Stimulated activated naive B cell treated with anti-CD40 and anti-IgM and Interleukin-4, amounts not matched to agents 10 μg/mL and 1 μg/mL and 100 μg/mL, for 72 hours (primary cell): ENCODE data around the gene CSTA.
A peak's percentile ranks its signal among the peaks of the same experiment; 100 is the strongest.

Experiments
- ATAC-seq, 2 donors: fragments of 150-1000 bp; cut with Tn5 transposase; replicated peaks; 2 replicates each; pipeline ENCODE4 v1.10.0; 2021; ENCODE audit warnings: moderate library complexity in 1 of 2
- DNase-seq: peaks from one replicate; pipeline ENCODE4 v3.0.0; 2021
- H3K27ac Mint-ChIP-seq: one replicate; pipeline ENCODE4 v1.8.0; 2022; ENCODE audit warnings: mild to moderate bottlenecking, mixed read lengths
- H3K27me3 Mint-ChIP-seq, 2 donors: one replicate each; pipeline ENCODE4 v1.8.0; 2022; ENCODE audit warnings: mixed read lengths in 2 of 2
- H3K36me3 Mint-ChIP-seq, 2 donors: one replicate each; pipeline ENCODE4 v1.8.0; 2022; ENCODE audit warnings: mixed read lengths in 2 of 2, mild to moderate bottlenecking in 1 of 2
- H3K4me1 Mint-ChIP-seq, 2 donors: one replicate each; pipeline ENCODE4 v1.8.0; 2022; ENCODE audit warnings: mixed read lengths in 2 of 2, mild to moderate bottlenecking in 1 of 2
- H3K4me3 Mint-ChIP-seq, 2 donors: one replicate each; pipeline ENCODE4 v1.8.0; 2022; ENCODE audit warnings: mild to moderate bottlenecking in 2 of 2, mixed read lengths in 2 of 2, moderate library complexity in 1 of 2
- H3K9me3 Mint-ChIP-seq, 2 donors: one replicate each; pipeline ENCODE4 v1.8.0; 2022; ENCODE audit warnings: mixed read lengths in 2 of 2, mild to moderate bottlenecking in 1 of 2

Gene CSTA

GRCh38 chr3:122324871-122325323 is at the start of gene CSTA:
Gene CSTA (plus strand): TSS chr3:122325248. CDS start chr3:122325293, 45 bp downstream.
- Mint-ChIP-seq H3K4me1 (peaks cover 20 to 29% of the 10 kb centered on the region in 2 donors), H3K27me3 (no peaks in the 10 kb centered on the region), H3K4me3 (peak within 1 kb of the TSS in 1 of 2 donors; percentile 37), H3K9me3 (peaks cover 0 to 3% of the 10 kb centered on the region in 2 donors), H3K27ac (peak within 1 kb of the TSS; percentile 59), H3K36me3 (no peaks in the 10 kb centered on the region)
- DNase-seq (no peak), ATAC-seq (no peak)

GRCh38 chr3:122281891-122282290 is 43.2 kb upstream of the CSTA start:
- Mint-ChIP-seq H3K36me3 (no peaks in the 10 kb centered on the region), H3K27me3 (peaks cover 0 to 7% of the 10 kb centered on the region in 2 donors), H3K4me1 (no peaks in the 10 kb centered on the region), H3K4me3 (no peak overlapping the region), H3K27ac (no peak overlapping the region), H3K9me3 (no peaks in the 10 kb centered on the region)
- DNase-seq (no peak), ATAC-seq (no peak)

- H3K27me3 Mint-ChIP-seq, result peaks cover 0 to 7% of the 10 kb centered on the region in 2 donors
- H3K9me3 Mint-ChIP-seq, result no peaks in the 10 kb centered on the region
- H3K36me3 Mint-ChIP-seq, result no peaks in the 10 kb centered on the region
- no peak overlapping the region for H3K4me3 Mint-ChIP-seq
- no peak for ATAC-seq
- no peak overlapping the region for H3K27ac Mint-ChIP-seq
- DNase-seq, result no peak
- no peaks in the 10 kb centered on the region for H3K4me1 Mint-ChIP-seq
Measured at GRCh38 chr3:122283796-122284445, 41.1 kb upstream of the CSTA start.

- Mint-ChIP-seq H3K27ac (no peak overlapping the region), H3K27me3 (peaks cover 0 to 11% of the 10 kb centered on the region in 2 donors), H3K9me3 (no peaks in the 10 kb centered on the region), H3K4me1 (no peaks in the 10 kb centered on the region), H3K4me3 (no peak overlapping the region), H3K36me3 (no peaks in the 10 kb centered on the region)
- DNase-seq (no peak), ATAC-seq (no peak)
Measured at GRCh38 chr3:122284486-122284885, 40.6 kb upstream of the CSTA start.

- ATAC-seq, result no peak
- peaks cover 0 to under 1% of the 10 kb centered on the region in 2 donors for H3K27me3 Mint-ChIP-seq
- H3K36me3 Mint-ChIP-seq, result no peaks in the 10 kb centered on the region
- peaks cover 14 to 16% of the 10 kb centered on the region in 2 donors for H3K4me1 Mint-ChIP-seq
- no peak overlapping the region for H3K27ac Mint-ChIP-seq
- H3K9me3 Mint-ChIP-seq, result peaks cover 0 to 1% of the 10 kb centered on the region in 2 donors
- H3K4me3 Mint-ChIP-seq, result no peak overlapping the region
- no peak for DNase-seq
Measured at GRCh38 chr3:122294359-122294758, 30.7 kb upstream of the CSTA start.

- Mint-ChIP-seq H3K36me3 (peaks cover 0 to 2% of the 10 kb centered on the region in 2 donors), H3K4me1 (peaks cover 15 to 21% of the 10 kb centered on the region in 2 donors), H3K4me3 (no peak overlapping the region), H3K9me3 (peaks cover 2 to 3% of the 10 kb centered on the region in 2 donors), H3K27ac (no peak overlapping the region), H3K27me3 (no peaks in the 10 kb centered on the region)
- no peak for DNase-seq
- ATAC-seq, result peak; percentile 38 to 47
Measured at GRCh38 chr3:122295266-122296062, 29.6 kb upstream of the CSTA start.

- DNase-seq, result peak; percentile 43
- H3K36me3 Mint-ChIP-seq, result peaks cover 2 to 8% of the 10 kb centered on the region in 2 donors
- no peak overlapping the region for H3K27ac Mint-ChIP-seq
- H3K27me3 Mint-ChIP-seq, result no peaks in the 10 kb centered on the region
- H3K9me3 Mint-ChIP-seq, result peaks cover 4 to 8% of the 10 kb centered on the region in 2 donors
- H3K4me3 Mint-ChIP-seq, result peak overlapping the region; percentile 47 to 49
- peaks cover 24 to 30% of the 10 kb centered on the region in 2 donors for H3K4me1 Mint-ChIP-seq
- ATAC-seq, result peak; percentile 90 to 95
Measured at GRCh38 chr3:122298239-122298638, 26.8 kb upstream of the CSTA start.

- Mint-ChIP-seq H3K27me3 (no peaks in the 10 kb centered on the region), H3K4me1 (peaks cover 24 to 30% of the 10 kb centered on the region in 2 donors), H3K4me3 (no peak overlapping the region), H3K9me3 (peaks cover 4 to 8% of the 10 kb centered on the region in 2 donors), H3K27ac (peak overlapping the region; percentile 11), H3K36me3 (peaks cover 2 to 8% of the 10 kb centered on the region in 2 donors)
- ATAC-seq (peak in 1 of 2 donors; percentile 41), DNase-seq (no peak)
Measured at GRCh38 chr3:122299215-122299614, 25.8 kb upstream of the CSTA start.

- Mint-ChIP-seq H3K27me3 (no peaks in the 10 kb centered on the region), H3K4me1 (peaks cover 25 to 30% of the 10 kb centered on the region in 2 donors), H3K4me3 (no peak overlapping the region), H3K9me3 (peaks cover 4 to 8% of the 10 kb centered on the region in 2 donors), H3K27ac (no peak overlapping the region), H3K36me3 (peaks cover 2 to 8% of the 10 kb centered on the region in 2 donors)
- ATAC-seq (no peak), DNase-seq (no peak)
Measured at GRCh38 chr3:122299872-122300460, 25.1 kb upstream of the CSTA start.

- Mint-ChIP-seq H3K27me3 (no peaks in the 10 kb centered on the region), H3K4me3 (peak overlapping the region; percentile 37 to 56), H3K9me3 (peaks cover 4 to 8% of the 10 kb centered on the region in 2 donors), H3K4me1 (peaks cover 30 to 36% of the 10 kb centered on the region in 2 donors), H3K36me3 (peaks cover 2 to 8% of the 10 kb centered on the region in 2 donors), H3K27ac (peak overlapping the region; percentile 80)
- DNase-seq (no peak), ATAC-seq (peak; percentile 41)
Measured at GRCh38 chr3:122301063-122301462, 24.0 kb upstream of the CSTA start.

GRCh38 chr3:122305818-122306621 is 19.0 kb upstream of the CSTA start:
- peaks cover 25 to 42% of the 10 kb centered on the region in 2 donors for H3K4me1 Mint-ChIP-seq
- no peaks in the 10 kb centered on the region for H3K9me3 Mint-ChIP-seq
- H3K36me3 Mint-ChIP-seq, result no peaks in the 10 kb centered on the region
- H3K27ac Mint-ChIP-seq, result no peak overlapping the region
- H3K27me3 Mint-ChIP-seq, result no peaks in the 10 kb centered on the region
- no peak overlapping the region for H3K4me3 Mint-ChIP-seq
- DNase-seq, result no peak
- peak; percentile 59 to 69 for ATAC-seq

GRCh38 chr3:122306622-122306953 is 18.5 kb upstream of the CSTA start:
- Mint-ChIP-seq H3K4me3 (no peak overlapping the region), H3K4me1 (peaks cover 23 to 39% of the 10 kb centered on the region in 2 donors), H3K9me3 (no peaks in the 10 kb centered on the region), H3K27ac (peak overlapping the region; percentile 40), H3K36me3 (no peaks in the 10 kb centered on the region), H3K27me3 (no peaks in the 10 kb centered on the region)
- peak in 1 of 2 donors; percentile 6 for ATAC-seq
- DNase-seq, result no peak

GRCh38 chr3:122307094-122307687 is 17.9 kb upstream of the CSTA start:
- no peaks in the 10 kb centered on the region for H3K27me3 Mint-ChIP-seq
- ATAC-seq, result peak; percentile 85
- H3K4me1 Mint-ChIP-seq, result peaks cover 19 to 39% of the 10 kb centered on the region in 2 donors
- H3K36me3 Mint-ChIP-seq, result no peaks in the 10 kb centered on the region
- peak overlapping the region; percentile 18 to 55 for H3K4me3 Mint-ChIP-seq
- H3K27ac Mint-ChIP-seq, result peak overlapping the region; percentile 40
- no peak for DNase-seq
- no peaks in the 10 kb centered on the region for H3K9me3 Mint-ChIP-seq
